Measurements from ENCODE around the gene MMP24.

DNA sequence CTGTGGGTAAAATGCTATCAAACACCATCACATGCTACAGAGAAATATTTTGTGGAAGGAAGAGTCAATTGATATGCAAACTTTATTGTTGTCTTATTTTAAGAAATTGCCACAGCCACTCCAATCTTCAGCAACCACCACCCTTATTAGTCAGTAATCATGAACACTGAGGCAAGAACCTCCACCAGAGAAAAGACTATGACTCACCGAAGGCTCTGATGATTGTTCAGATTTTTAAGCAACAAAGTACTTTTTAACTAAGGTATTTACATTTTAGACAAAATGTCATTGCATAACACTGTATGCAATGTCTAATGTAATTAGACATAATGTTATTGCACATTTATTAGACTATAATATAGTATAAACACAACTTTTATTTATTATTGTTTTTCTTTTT lies 26.2 kb upstream of the MMP24 start:
- TF ChIP-seq, protein P1, sequence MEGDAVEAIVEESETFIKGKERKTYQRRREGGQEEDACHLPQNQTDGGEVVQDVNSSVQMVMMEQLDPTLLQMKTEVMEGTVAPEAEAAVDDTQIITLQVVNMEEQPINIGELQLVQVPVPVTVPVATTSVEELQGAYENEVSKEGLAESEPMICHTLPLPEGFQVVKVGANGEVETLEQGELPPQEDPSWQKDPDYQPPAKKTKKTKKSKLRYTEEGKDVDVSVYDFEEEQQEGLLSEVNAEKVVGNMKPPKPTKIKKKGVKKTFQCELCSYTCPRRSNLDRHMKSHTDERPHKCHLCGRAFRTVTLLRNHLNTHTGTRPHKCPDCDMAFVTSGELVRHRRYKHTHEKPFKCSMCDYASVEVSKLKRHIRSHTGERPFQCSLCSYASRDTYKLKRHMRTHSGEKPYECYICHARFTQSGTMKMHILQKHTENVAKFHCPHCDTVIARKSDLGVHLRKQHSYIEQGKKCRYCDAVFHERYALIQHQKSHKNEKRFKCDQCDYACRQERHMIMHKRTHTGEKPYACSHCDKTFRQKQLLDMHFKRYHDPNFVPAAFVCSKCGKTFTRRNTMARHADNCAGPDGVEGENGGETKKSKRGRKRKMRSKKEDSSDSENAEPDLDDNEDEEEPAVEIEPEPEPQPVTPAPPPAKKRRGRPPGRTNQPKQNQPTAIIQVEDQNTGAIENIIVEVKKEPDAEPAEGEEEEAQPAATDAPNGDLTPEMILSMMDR (IDR thresholded peaks at IDR 0.05), result no peak
- no peak for TF ChIP-seq POLR2A (IDR thresholded peaks at IDR 0.05)

All from uterus (tissue), 2 donors.